GM18505 (cell line): ENCODE data around the gene ZNF593OS.

Source experiments
- ATAC-seq: cut with Tn5 transposase; IDR thresholded peaks from one replicate; pipeline ENCODE4 v1.9.1; 2021; ENCODE audit not compliant: unreplicated experiment
- POLR2A ChIP-seq: IDR thresholded peaks from 4 replicates; pipeline ENCODE4 v1.6.1; 2011; ENCODE audit warnings: borderline replicate concordance; ENCODE audit not compliant: insufficient read depth, insufficient read length; ENCODE audit errors: extremely low read depth

The ZNF593OS gene

GRCh38 chr1:26119892-26120608, 51.6 kb downstream of the ZNF593OS start:
- TF ChIP-seq POLR2A: no peak
- no peak for ATAC-seq
